Heart right ventricle (tissue), 16 donors: ENCODE measurements around the gene KCTD4. TPM values are rescaled to one million over a fixed set of nuclear protein-coding genes. Genes with fewer than 3 reads are reported as not detected.

ENCODE experiments used
- ATAC-seq, 8 donors: fragments of 200-7000 bp; cut with Tn5 transposase; one replicate each; pipeline ENCODE4 v1.9.1; 2020; ENCODE audit warnings: mild to moderate bottlenecking in 8 of 8, moderate library complexity in 8 of 8, moderate number of reproducible peaks in 1 of 8
- DNase-seq, 2 donors: peaks; one replicate each; pipeline ENCODE4 v3.0.0-alpha.2; 2020
- H3K27ac ChIP-seq, 10 donors: fragments of 200-600 bp; sonication (generic) in 2 of 10; one replicate each; pipeline versions ENCODE4 v1.5.0 to v1.8.0; 2020 to 2022; ENCODE audit warnings: mild to moderate bottlenecking in 3 of 10
- H3K27me3 ChIP-seq, 7 donors: fragments of 200-600 bp; one replicate each; pipeline ENCODE4 v1.8.0; 2021 to 2022; ENCODE audit warnings: mild to moderate bottlenecking in 2 of 7
- H3K36me3 ChIP-seq, 9 donors: fragments of 200-600 bp; sonication (generic) in 1 of 9; one replicate each; pipeline versions ENCODE4 v1.5.0 to v1.8.0; 2020 to 2022; ENCODE audit warnings: mild to moderate bottlenecking in 2 of 9
- H3K4me1 ChIP-seq, 9 donors: fragments of 200-600 bp; sonication (generic) in 1 of 9; one replicate each; pipeline versions ENCODE4 v1.5.0 to v1.8.0; 2020 to 2022; ENCODE audit warnings: mild to moderate bottlenecking in 4 of 9
- H3K4me3 ChIP-seq, 10 donors: fragments of 200-600 bp; sonication (generic) in 2 of 10; one replicate each; pipeline versions ENCODE4 v1.5.0 to v1.8.0; 2020 to 2022; ENCODE audit warnings: mild to moderate bottlenecking in 7 of 10, moderate library complexity in 2 of 10
- H3K9me3 ChIP-seq, 11 donors: fragments of 200-600 bp in 10 of 11; sonication (generic) in 2 of 11; one replicate each; pipeline versions ENCODE4 v1.5.0 to v1.8.0; 2013 to 2022; ENCODE audit warnings: mild to moderate bottlenecking in 2 of 11, control low read depth in 1 of 11, moderate library complexity in 1 of 11
- CTCF ChIP-seq, 9 donors: fragments of 200-600 bp; sonication (generic) in 2 of 9; IDR thresholded peaks; one replicate each; pipeline versions ENCODE4 v1.5.0 to v1.8.0; 2021 to 2022; ENCODE audit warnings: antibody characterized with exemption in 9 of 9, mild to moderate bottlenecking in 5 of 9, moderate library complexity in 1 of 9
- WGBS, 2 donors: extraction: QIAGEN DNeasy Blood & Tissue Kit; methylation state at CpG; one replicate each; pipeline ENCODE4 v1.1.7; 2013; ENCODE audit warnings: inconsistent platforms in 1 of 2; 5-methylcytosine and 5-hydroxymethylcytosine counted together
- intact Hi-C, 10 donors: fragments of 100-400 bp; cut with DNase I; formaldehyde crosslinking; loops; one replicate each; pipeline versions ENCODE4 v1.11.1 to v1.14.2; 2022
- polyA plus RNA-seq, 2 donors: library from polyadenylated mRNA; stranded (reverse); fragments of 200-250 nt; gene quantifications; one replicate each; pipeline ENCODE4 v1.2.3, GENCODE V29; 2013
- total RNA-seq, 10 donors: library from RNA; stranded (reverse); fragmentation: NEBNext Ultra II Directional in 3 of 10; extraction: Animal tissue kit (Norgen Biotek cat#: 25700) in 3 of 10; gene quantifications; one replicate each; pipeline versions ENCODE4 v1.2.1 to v1.2.4, GENCODE V29; 2021 to 2023
- donor health status: Arrhythmogenic right ventricular cardiomyopathy.
- donor health status: ischemic (EF 13 %, LVEDD 7.1; RV severe dilation, severe dysfunction).
- donor health status: healthy with polysubstance abuse.
- donor health status: DM: no; HTN: yes; CAD: no.
- donor health status: DM: no; HTN: no; CAD: no.
- donor health status: ischemic (EF 25% LVEDD 6.9; RV normal size, moderate dysfunction).
- donor health status: ischemic (EF 25% LVEDD 5.7; RV mildly dilated, moderate dysfunction).
- donor health status: healthy.
- donor health status: DM: yes; HTN: yes; CAD: no.
- donor health status: Ischemic cardiomyopathy.
- donor health status: ischemic (EF 35%, LVEDD 5.7; RV mildly dilated, moderate dysfunction).
- donor health status: nonischemic (EF 11% LVEDD 7.7; RV severe dilation, severe dysfunction).
- donor health status: DM: yes; HTN: yes; CAD: no.
- donor health status: PGD.
- donor health status: ischemic (EF 29% LVEDD 5.4; RV normal size, mild dysfunction).
- donor health status: nonischemic (EF 23%, LVEDD 6.1; RV moderate dilation, normal function).

KCTD4 gene
- total and polyA plus RNA-seq, 12 donors, result 0.01 to 0.16 (median 0.15) TPM; not detected in 9

- ATAC-seq (no peak), DNase-seq (no peak)
- TF ChIP-seq CTCF (IDR thresholded peaks at IDR 0.05), result no peak
- Histone ChIP-seq H3K9me3 (no peaks in the 10 kb centered on the region), H3K4me1 (peaks cover 0 to 19% (median 3%) of the 10 kb centered on the region in 9 donors), H3K27ac (no peak overlapping the region), H3K4me3 (no peak overlapping the region), H3K27me3 (no peaks in the 10 kb centered on the region), H3K36me3 (no peaks in the 10 kb centered on the region)
- intact Hi-C loops, result no loop called here
- WGBS, 2 donors, result 9 to 10% methylated on average over 1 of the region's 1 CpG
Measured at GRCh38 chr13:45231722-45232121, 30.9 kb upstream of the KCTD4 start.

- 84 to 85% methylated on average over 4 of the region's 4 CpGs for WGBS, 2 donors
- ATAC-seq, result no peak
Measured at GRCh38 chr13:45231305-45231704, 30.5 kb upstream of the KCTD4 start.

GRCh38 chr13:45229172-45229571 lies 28.3 kb upstream of the KCTD4 start:
- no peak overlapping the region for H3K4me3 ChIP-seq
- DNase-seq, result no peak
- H3K4me1 ChIP-seq, result peaks cover 0 to 8% (median 0%) of the 10 kb centered on the region in 9 donors
- H3K9me3 ChIP-seq, result no peaks in the 10 kb centered on the region
- no peaks in the 10 kb centered on the region for H3K27me3 ChIP-seq
- no peak for ATAC-seq
- 88 to 92% methylated on average over 4 of the region's 4 CpGs for WGBS, 2 donors
- H3K36me3 ChIP-seq, result no peaks in the 10 kb centered on the region
- intact Hi-C loops, result no loop called here
- no peak for TF ChIP-seq CTCF (IDR thresholded peaks at IDR 0.05)
- no peak overlapping the region for H3K27ac ChIP-seq

More at GRCh38 chr13:45231305-45231704, 30.5 kb upstream of the KCTD4 start:
- Histone ChIP-seq H3K27ac (no peak overlapping the region), H3K4me1 (peaks cover 0 to 15% (median 0%) of the 10 kb centered on the region in 9 donors), H3K4me3 (no peak overlapping the region), H3K9me3 (no peaks in the 10 kb centered on the region), H3K36me3 (no peaks in the 10 kb centered on the region), H3K27me3 (no peaks in the 10 kb centered on the region)
- intact Hi-C loops, result no loop called here
- TF ChIP-seq CTCF (IDR thresholded peaks at IDR 0.05), result no peak
- no peak for DNase-seq

GRCh38 chr13:45228002-45228401 lies 27.2 kb upstream of the KCTD4 start:
- no peaks in the 10 kb centered on the region for H3K9me3 ChIP-seq
- H3K36me3 ChIP-seq, result no peaks in the 10 kb centered on the region
- H3K27me3 ChIP-seq, result no peaks in the 10 kb centered on the region
- WGBS, 2 donors, result 85 to 89% methylated on average over 5 of the region's 5 CpGs
- DNase-seq (no peak), ATAC-seq (no peak)
- no peak overlapping the region for H3K27ac ChIP-seq
- H3K4me1 ChIP-seq, result peaks cover 0 to 8% (median 0%) of the 10 kb centered on the region in 9 donors
- TF ChIP-seq CTCF (IDR thresholded peaks at IDR 0.05), result no peak
- no peak overlapping the region for H3K4me3 ChIP-seq
- intact Hi-C loops, result no loop called here
